ENCODE data around the gene NT5C2. TPM values are rescaled to one million over a fixed set of nuclear protein-coding genes. Genes with fewer than 3 reads are reported as not detected.

Gene NT5C2
- total RNA-seq, 1 donor from 2014 or later = 81.4 TPM

DNA sequence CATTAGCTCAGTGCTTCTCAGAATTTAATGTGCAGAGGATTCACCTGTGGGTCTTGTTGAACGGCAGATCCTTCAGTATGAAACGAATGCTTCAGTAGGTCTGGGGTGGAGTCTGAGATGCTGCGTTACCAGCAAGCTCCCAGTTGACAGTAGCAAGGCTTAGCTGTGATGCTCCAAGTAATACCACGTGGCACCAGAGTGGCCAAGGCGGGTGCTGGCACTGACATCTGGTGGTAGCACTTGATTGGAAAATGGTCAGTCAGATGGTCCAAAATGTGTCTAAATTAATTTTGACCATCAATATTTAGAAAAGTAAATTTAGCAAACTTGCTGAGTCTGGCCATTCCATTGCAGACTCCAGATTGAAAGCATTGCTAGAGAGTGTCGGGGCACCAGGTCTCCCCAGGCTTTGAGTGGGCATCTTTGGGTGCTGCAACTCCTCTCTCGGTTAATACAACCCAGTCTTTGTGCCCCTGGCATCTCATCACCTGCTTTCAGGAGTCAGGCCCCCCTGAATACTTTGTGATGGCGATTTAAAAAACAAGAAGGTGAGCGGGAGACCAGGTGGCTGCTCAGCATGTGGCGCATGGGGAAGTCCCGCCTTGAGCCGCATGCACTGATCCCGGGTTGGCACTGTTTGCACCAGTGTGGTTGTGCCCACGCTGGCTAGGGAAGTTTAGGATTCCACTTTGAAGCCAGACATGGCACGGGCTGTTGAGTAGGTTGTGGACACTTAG lies 130.1 kb downstream of the NT5C2 start:
- DNase-seq (ENCODE audit: low spot score) = no peak

DNA sequence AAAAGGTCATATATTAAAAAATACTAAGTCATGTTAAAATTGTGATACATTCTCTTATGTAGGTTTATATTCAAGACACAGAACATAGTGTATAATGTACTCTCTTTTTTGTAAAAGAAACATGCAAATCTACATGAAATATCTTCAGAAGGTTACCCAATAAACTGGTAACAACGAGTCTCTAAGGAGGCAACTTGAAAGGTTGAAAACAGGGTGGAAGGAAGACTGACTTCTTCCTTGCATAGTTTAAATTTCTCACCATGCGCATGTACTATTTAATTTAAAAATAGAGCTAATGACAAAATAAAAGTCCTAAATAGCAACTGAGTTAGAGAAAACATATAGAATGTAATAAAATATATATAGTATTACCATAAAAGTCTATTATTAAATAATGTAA lies 132.5 kb downstream of the NT5C2 start:
- DNase-seq (ENCODE audit: low spot score) = no peak

DNA sequence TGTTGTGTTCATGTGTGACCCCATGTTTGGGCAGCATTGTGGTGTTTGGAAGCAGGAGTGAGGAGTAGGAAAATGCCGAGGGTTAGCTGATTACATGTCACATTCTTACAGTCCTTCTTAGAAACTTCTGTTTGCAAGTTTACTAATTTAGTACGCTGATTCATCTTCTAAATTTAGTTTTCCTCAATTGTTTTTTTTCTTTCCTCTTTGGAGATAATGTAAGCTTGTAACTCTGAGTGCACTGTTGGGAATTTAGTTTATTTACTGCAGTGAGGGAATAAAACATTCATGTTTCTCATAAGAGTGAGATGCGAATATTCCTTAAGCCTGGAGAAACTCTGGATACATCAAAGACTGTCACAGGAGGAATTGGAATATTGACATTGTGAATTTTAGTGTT lies 135.0 kb downstream of the NT5C2 start:
- DNase-seq (ENCODE audit: low spot score) = no peak

DNA sequence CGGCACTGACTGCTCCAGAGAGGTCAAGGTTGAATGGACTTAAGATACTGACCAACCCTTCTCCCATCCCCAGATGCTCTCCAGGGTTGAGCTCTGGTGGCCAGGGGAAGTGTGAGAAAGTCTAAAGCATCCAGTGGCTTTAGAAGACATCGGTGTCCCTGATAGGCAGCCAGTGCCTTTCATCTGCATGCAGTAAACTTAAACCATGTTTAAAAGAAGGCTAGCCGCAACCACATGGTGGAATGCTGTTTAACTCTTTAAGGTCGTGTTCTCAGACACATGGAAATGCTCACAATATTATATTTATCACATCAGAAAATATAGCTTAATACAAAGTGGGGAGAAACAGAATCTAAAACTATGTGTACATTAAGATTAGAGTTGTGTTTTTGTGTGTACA lies 138.0 kb downstream of the NT5C2 start:
- DNase-seq (ENCODE audit: low spot score) = no peak

DNA sequence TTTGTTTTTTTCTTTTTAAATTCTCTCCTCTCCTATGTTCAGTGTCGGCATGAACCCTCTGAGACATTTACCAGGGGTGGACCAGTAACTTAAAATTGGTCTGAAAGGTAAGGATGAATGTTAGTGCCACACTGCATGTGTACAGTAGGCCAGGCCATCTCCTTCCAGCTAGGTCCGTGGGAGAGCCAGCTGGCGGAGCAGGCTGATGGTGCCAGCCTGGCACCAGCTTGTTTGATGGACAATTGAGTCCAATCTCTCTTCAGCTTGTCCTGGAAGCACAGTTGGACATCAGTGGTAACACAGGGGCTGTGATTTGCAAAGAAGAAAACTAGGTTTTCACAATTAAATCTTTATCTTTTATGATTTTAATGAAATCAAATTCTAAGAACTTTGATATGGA lies 138.5 kb downstream of the NT5C2 start:
- DNase-seq (ENCODE audit: low spot score) = no peak

DNA sequence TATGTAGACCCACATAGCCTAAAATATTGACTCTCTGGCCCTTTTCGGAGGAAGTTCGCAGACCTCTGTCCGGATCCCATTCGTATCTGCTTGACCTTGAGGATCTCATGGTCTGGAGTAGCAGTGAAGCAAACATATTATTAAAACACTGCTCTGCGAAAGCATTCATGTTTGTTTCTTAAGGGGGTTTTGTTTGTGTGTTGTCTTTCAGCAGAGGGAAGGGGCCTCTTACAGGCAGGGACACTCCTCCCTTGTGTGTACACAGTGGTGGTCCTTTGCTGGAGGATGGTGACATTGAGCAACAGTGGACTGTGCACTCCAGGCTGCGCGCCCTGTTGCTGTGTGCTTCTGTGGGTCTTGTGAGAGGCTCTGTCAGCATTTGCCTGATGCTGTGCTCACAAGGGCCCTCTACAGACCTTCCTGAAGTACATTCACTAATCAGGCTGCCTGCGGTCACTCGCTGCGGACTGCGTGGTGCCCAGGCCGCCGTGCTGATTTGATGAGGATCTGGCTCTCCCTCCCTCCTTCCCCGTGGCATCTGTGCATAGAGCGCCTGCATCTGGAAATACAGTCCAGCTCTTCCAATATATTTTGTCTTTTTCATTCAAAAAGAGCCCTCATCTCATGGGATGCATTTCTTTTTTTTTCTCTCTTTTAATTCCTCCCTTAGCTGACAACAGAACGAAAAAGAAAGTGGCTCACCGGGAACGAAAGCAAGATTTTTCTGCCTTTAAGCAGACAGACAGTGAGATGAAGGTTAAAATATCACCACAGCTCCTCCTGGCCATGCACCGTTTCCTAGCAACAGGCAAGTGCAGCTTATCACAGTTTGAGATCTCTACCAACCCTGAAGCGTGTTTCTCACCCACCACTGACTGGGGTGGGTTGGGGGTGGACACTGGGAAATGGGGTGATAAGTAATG lies 139.2 kb downstream of the NT5C2 start:
- DNase-seq (ENCODE audit: low spot score) = peak; percentile 75

DNA sequence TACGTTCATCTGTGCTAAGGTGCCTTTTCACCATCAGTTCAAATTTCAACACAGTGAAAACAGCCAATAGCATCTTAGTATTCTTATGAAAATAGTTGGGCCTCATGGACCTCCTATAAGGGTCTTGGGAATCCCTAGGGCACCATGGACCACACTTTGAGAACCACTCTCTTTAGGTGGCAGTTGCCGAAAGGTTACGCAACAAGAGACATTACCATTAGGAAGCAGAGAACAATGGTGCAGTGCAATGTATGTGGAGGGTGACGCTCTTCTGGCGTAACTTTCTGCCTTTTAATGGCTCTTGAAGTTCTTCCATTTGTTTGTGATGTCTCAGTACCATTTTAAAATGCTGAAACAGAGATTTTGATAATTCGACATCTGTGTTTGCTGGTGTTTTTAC lies 143.8 kb downstream of the NT5C2 start:
- no peak for DNase-seq (ENCODE audit: low spot score)

DNA sequence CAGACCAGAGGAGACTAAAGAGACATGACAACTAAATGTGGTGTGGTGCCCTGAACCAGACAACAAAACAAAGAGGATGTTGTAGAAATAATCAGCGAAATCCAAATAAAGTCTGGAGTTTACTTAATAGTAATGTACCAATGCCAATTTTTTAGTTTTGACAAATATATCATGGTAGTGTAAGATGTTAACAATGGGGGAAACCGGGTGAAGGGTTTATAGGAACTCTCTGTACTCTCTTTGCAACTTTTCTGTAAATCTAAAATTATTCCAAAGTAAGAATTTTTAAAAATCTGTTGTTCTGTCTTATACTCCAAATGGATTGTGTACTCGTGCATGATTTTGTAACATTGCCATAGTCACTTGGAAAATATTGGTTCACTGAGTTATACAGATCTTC lies 145.7 kb downstream of the NT5C2 start:
- DNase-seq (ENCODE audit: low spot score) = no peak

DNA sequence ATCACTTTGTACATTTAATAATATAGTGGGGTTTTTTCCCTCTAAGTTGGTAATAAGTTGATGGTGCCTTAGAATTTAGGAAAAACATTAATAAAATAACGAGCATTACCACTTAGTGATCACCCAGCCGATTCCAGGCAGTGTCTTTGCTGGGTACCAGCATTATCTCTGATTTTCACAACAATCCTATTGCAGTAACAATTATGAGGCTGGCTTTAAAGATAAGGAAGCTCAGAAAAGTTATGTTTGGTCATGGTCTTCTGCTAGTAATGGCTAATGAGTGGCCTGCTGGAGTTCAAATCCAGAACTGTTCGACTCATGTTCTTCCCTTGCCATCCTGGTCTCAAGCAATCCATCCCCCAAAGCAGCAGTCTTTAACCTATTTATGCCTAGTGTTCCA lies 147.1 kb downstream of the NT5C2 start:
- no peak for DNase-seq (ENCODE audit: low spot score)

DNA sequence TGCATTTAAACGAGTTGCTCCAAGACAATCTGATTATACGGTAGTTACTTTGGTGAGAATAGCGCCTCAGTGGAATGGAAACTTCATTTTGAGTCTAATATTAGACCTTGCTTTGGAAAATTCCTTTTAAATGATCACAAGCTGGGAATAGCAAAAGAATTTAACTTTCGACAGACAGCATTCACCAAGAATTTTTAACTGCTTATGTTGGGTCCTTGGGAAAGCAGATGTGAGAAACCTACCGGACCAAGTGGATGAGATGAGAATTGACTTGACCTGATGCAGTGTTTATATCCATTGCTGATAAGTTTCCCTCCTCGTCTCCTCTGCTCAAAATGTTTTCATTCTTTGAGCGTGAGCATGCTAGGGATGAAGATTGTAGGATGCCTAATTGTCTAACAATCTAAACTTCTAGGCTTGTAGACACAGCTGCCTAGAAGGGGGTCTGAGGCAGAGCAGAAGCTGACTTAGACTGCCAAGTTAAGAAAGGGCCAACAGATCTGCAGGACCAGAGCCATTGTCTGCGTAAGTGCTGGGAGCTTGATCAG lies 148.1 kb downstream of the NT5C2 start:
- DNase-seq (ENCODE audit: low spot score) = peak; percentile 40

DNA sequence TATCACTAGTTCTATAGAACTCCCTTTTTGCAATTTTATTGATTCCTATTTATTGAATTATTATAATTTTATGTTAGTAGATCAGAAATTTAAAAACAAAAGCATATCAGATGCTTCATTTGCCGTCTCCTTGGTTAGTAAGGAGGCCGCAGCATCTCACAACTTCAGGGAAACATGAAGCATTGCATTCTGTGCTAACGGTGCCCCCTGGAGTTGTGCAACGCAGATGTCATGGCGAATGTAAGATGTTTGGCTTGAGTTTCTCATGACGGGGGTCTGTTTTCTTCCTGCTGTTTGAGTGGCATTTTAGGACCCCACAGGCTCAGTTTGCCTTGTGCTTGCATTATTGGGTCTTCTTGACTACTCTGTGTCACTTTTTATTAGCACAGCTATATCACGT lies 150.2 kb downstream of the NT5C2 start:
- DNase-seq (ENCODE audit: low spot score) = no peak

DNA sequence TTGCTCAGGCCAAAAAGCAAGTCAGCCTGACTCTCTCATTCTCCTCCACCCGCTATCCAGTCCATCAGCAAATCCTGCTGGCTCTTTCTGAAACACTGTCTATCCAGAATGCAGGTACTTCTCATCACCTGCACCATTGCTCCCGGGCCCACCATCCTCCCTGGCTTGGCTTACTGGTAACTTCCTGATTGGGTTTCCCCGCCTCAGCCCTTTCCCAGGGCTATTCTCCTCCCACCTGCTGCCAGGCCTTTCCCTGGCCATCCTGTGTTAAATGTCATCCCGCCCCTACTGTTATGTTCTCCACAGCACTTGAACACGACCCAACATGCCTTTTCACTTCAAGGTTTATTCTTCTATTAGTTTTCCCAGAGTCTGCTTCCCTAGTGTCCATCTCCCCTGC lies 150.9 kb downstream of the NT5C2 start:
- no peak for DNase-seq (ENCODE audit: low spot score)

DNA sequence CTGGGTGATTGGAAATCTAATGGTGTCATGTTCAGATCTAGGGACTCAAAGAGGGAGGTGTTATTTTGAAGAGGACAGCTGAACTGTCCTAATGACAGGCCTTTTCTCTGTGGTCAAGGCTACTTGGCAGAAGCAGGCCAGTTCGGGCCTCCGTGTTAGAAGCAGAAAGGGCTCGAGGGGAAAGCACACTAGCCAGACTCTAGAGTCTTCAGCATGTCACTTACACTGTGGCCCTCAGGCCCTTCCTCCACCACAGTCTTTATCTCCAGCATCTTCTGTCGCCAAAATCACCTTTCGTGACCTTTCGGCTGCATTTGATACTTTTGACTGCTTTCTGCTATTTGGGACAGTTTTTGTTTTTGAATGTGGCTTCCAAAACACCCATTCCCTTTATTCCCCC lies 151.7 kb downstream of the NT5C2 start:
- DNase-seq (ENCODE audit: low spot score) = no peak

DNA sequence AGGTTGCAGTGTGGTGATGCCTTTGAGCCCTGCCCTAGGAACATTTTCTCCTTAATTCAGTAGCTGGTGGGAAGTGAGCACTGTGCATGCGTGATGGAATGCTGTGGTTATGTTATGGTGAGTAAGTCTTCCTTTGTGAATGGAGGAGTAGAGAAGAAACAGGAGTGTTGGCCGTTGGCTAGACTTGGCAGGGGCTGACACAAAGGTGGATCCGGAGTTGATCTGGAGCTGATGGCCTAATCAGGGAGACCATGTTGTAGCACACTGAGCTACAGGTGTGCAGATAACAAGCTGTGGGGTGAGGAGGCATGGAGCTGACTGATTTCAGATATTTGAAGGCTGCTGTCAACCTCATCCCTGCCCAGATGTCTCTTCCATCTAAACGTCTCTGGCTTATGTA lies 152.7 kb downstream of the NT5C2 start:
- DNase-seq (ENCODE audit: low spot score) = no peak

DNA sequence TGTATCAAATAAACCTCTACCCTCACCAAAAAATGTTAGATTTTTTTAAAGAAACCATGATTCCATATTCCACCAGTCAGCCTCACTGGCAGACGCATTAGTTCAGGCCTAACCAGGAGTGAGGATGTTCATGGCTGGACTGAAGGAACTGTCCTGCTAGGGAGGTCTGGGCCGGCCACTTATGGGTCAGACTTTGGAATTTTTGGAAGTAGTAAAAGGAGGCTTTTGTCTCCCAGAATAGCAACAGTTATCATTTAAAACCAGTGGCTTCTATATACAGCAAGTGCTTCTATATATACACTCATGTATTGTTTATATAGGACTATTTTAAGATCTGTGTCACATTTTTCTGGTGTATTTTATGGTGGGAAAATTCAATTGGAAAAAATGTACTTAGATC lies 154.5 kb downstream of the NT5C2 start:
- peak; percentile 15 for DNase-seq (ENCODE audit: low spot score)

Other genes starting within 250 kb of the NT5C2 start
- gene RPEL1, start 52.6 kb upstream of the NT5C2 start, total RNA-seq (ENCODE audit: insufficient read depth, low replicate concordance) = 3.9 TPM
- gene INA, start 83.9 kb upstream of the NT5C2 start, total RNA-seq (ENCODE audit: insufficient read depth, low replicate concordance) = 1.4 TPM
- gene PCGF6, start 157.9 kb upstream of the NT5C2 start, total RNA-seq (ENCODE audit: insufficient read depth, low replicate concordance) = 11.1 TPM
- 7.0 TPM for gene TAF5, start 174.7 kb upstream of the NT5C2 start, total RNA-seq (ENCODE audit: insufficient read depth, low replicate concordance)
- gene ATP5MK, start 203.2 kb upstream of the NT5C2 start, total RNA-seq (ENCODE audit: insufficient read depth, low replicate concordance) = 138 TPM
- gene PDCD11, start 203.4 kb upstream of the NT5C2 start, total RNA-seq (ENCODE audit: insufficient read depth, low replicate concordance) = 99.9 TPM

Data from umbilical cord (tissue), 2 donors.